GM15510 (cell line): ENCODE results near the gene CASKIN2.

Experiments used
- POLR2A ChIP-seq: IDR thresholded peaks from 3 replicates; pipeline ENCODE4 v1.6.1; 2011; ENCODE audit warnings: borderline replicate concordance; ENCODE audit not compliant: insufficient read length; ENCODE audit errors: extremely low read depth

Gene CASKIN2

DNA sequence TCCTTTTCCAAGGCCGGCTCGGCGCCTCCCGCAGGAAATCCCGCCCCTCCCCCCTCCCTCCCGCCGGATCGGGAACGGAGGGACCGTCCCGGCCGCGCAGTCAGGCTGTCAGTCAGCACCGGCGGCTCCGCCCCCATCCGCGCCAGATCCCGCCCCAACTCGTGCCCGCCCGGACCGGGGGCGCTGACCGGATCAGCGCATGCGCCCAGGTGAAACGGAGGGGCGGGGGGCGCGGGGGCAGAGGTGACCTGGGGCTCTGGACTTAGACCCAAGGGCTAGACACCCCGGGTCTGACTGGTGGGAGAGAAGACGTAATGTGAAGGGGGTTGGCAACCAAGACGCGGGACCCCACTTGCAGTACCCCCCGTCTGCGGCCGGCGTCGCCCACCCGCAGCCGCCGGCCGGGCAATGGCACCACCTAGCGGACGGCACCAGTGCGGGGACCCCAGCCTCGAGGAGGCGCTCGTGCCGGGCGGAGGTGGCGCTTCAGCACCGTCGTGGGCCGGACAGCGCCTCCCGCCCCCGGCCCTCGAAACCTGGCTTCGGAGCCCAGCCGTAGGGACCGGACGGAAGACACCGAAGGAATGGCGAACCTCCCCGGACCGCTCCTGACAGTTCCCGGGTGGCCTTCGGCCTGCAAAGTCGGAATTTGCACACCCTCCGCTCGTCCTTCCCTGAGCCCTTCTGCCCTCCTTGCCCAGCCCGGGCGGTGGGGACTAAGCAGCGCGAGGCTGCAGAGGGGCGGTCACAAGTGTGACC, at the start of gene CASKIN2:
TSS of gene CASKIN2 (minus strand) at position 42 of the 759 bp plus-strand sequence. CDS start 1,733 bp downstream, outside the sequence.
- TF ChIP-seq POLR2A, result no peak

- no peak for TF ChIP-seq POLR2A
These were observed 49.7 kb upstream of the CASKIN2 start for GRCh38 chr17:75565066-75565465.

- TF ChIP-seq POLR2A, result no peak
These were observed 48.9 kb upstream of the CASKIN2 start for GRCh38 chr17:75564195-75564594.

DNA sequence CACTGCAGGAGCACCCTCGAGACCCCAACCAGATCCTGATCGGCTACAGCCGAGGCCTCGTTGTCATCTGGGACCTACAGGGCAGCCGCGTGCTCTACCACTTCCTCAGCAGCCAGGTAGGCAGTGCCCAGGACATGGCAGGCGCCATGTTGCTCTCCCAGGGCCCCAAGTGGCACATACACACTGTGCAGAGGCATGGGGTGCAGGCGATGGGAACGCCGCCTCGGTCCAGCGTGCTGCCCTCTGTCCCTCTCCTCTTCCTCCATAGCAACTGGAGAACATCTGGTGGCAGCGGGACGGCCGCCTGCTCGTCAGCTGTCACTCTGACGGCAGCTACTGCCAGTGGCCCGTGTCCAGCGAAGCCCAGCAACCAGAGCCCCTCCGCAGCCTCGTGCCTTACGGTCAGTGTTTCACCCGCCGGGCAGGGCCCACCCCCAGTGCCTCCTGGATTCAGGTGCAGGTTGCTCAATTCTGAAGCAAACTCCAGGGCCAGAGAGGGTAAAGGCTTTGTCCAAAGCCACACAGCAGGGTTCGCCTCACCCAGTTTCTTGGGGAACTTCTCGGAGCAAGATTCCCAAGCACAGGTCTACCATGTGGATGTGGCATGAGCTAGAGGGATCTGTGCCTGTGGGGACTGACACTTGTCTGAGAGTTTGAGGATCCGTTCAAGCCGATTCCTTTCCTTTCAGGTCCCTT, 47.9 kb upstream of the CASKIN2 start:
- TF ChIP-seq POLR2A, result no peak

GRCh38 chr17:75561927-75562603, 46.7 kb upstream of the CASKIN2 start:
- TF ChIP-seq POLR2A, result no peak

GRCh38 chr17:75559958-75560533, 44.7 kb upstream of the CASKIN2 start:
- no peak for TF ChIP-seq POLR2A

DNA sequence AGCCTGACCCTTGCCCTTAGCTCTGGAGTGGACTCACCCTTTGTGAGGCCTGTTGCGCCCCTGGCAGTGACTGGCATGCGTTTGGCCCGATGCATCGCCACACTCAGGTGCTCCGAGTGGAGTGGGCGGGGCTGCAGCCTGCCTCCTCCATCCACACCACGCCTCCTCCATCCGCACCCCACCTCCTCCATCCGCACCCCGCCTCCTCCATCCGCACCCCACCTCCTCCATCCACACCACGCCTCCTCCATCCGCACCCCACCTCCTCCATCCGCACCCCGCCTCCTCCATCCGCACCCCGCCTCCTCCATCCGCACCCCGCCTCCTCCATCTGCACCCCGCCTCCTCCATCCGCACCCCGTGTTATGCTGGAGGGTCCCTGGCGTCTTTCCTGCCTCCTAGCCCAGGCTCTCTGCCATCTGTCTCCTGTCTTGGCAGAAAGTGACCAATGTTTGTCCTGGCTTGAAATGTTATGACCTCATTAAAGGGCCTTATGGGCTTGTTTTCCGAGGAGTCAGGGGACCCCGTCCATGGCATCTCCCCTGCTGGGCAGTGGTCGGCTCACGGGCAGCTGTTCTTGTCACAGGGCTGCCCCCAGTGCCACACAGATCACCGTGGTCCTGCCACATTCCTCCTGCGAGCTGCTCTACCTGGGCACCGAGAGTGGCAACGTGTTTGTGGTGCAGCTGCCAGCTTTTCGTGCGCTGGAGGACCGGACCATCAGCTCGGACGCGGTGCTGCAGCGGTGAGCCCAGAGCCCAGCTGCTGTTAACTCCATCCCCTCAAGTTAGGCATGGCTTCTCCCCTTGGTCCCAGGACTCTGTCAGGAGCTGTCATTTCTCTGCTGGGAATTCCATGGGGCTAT, 43.6 kb upstream of the CASKIN2 start:
- TF ChIP-seq POLR2A, result no peak

- TF ChIP-seq POLR2A, result no peak
These were observed 42.7 kb upstream of the CASKIN2 start for GRCh38 chr17:75557852-75558665.

- no peak for TF ChIP-seq POLR2A
These were observed 41.9 kb upstream of the CASKIN2 start for GRCh38 chr17:75557075-75557851.

- TF ChIP-seq POLR2A, result no peak
These were observed 40.4 kb upstream of the CASKIN2 start for GRCh38 chr17:75555679-75556153.

- no peak for TF ChIP-seq POLR2A
These were observed 38.2 kb upstream of the CASKIN2 start for GRCh38 chr17:75553295-75554110.

- TF ChIP-seq POLR2A, result no peak
These were observed 37.3 kb upstream of the CASKIN2 start for GRCh38 chr17:75552425-75553294.
